GM12873 (cell line): ENCODE data around the gene NT5DC1.

Source experiments
- CTCF ChIP-seq: IDR thresholded peaks from 2 replicates; pipeline ENCODE4 v1.5.1; 2012; ENCODE audit warnings: low read depth, mild to moderate bottlenecking, moderate library complexity, low read length, control low read depth; ENCODE audit not compliant: insufficient read depth; ENCODE audit errors: missing control alignments

The NT5DC1 gene

GRCh38 chr6:116104636-116105035 is 4.0 kb downstream of the NT5DC1 start:
- TF ChIP-seq CTCF, result no peak

DNA sequence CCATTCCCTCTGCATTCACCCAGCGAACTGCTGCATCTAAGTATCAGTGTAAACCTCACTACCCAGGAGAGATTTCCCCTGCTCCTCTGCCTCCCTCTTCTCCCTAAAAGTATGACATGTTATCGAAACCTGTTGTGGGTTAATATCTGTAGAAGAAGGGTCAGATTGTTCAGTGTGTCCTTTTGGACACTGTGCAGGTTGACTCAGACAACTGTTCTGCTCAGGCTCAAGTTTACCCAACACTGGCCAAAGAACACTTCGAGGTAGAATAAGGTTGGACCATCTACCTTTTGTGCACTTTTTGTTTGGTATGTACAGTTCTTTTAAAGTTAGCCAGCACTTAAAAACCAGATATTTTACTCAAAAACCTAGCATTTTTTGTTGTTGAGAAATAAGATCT is 4.6 kb downstream of the NT5DC1 start:
- TF ChIP-seq CTCF, result no peak

- TF ChIP-seq CTCF, result no peak
Measured at GRCh38 chr6:116106146-116106545, 5.5 kb downstream of the NT5DC1 start.

DNA sequence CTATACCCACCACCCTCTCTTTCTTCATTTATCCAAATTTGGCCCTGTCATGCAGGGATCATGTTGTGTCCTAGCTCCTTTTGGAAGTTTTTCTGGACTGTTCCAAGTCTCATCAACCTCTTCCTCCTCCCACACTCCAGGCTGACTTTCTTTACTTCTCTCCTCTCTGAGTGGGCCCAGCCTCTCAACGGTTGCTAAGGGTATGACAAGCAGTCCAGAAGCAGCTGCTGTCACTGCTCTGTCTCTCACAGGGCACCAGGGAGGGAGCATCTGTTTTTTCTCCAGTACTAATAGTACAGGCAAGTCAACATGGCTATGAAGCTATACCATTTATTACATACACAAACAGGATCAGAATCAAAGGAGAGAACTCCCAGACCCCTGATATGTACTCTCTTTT is 8.2 kb downstream of the NT5DC1 start:
- no peak for TF ChIP-seq CTCF

GRCh38 chr6:116111552-116112528 is 11.2 kb downstream of the NT5DC1 start:
- TF ChIP-seq CTCF, result peak; percentile 78

DNA sequence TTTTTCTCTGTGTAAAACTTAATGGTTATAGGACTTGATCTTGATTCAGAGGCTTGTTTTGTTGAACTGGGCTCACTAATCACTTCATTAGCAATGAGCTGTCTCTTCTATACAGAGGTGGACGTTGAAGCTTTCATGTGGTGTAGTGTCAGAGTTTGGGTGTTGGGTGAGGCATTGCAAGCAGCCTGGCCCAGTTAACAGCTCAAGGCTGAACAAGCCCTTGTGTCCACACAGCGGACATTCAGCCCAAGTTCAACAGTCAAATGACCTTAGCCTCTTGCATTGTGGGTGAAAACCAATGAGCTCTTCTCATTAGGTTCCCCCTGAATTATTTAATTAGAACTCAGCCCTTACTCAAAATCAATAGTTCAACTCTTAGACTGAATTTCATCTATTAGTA is 12.7 kb downstream of the NT5DC1 start:
- no peak for TF ChIP-seq CTCF

- no peak for TF ChIP-seq CTCF
Measured at GRCh38 chr6:116115781-116116180, 15.1 kb downstream of the NT5DC1 start.
